Calu3 (cell line): Measurements from ENCODE around the gene C12orf42. TPM values are rescaled to one million over a fixed set of nuclear protein-coding genes. Genes with fewer than 3 reads are reported as not detected.

Experiments used
- BruUV-seq: library from RNA; stranded (reverse); fragments of 400-500 nt; replicated peaks from 2 replicates; lab custom pipeline; 2021; lab: Mats Ljungman, UMichigan
- CTCF ChIA-PET: fragments of 300-600 bp; sonication (Branson Sonifier 250); formaldehyde crosslinking; loops from one replicate; lab custom pipeline; 2022; ENCODE audit warnings: antibody characterized with exemption; lab: Charles Lee
- DNase-seq: peaks from one replicate; pipeline ENCODE4 v3.0.0; 2022
- H3K27ac Mint-ChIP-seq: one replicate; pipeline ENCODE4 v1.8.0; 2022; ENCODE audit warnings: mixed read lengths; ENCODE audit not compliant: unreplicated experiment
- H3K27me3 Mint-ChIP-seq: one replicate; pipeline ENCODE4 v1.8.0; 2022; ENCODE audit warnings: mixed read lengths; ENCODE audit not compliant: unreplicated experiment
- H3K36me3 Mint-ChIP-seq: one replicate; pipeline ENCODE4 v1.8.0; 2022; ENCODE audit warnings: mild to moderate bottlenecking, moderate library complexity, mixed read lengths; ENCODE audit not compliant: insufficient read depth, unreplicated experiment
- H3K4me1 Mint-ChIP-seq: one replicate; pipeline ENCODE4 v1.8.0; 2022; ENCODE audit warnings: mild to moderate bottlenecking, low read depth, mixed read lengths; ENCODE audit not compliant: unreplicated experiment
- H3K4me3 Mint-ChIP-seq: one replicate; pipeline ENCODE4 v1.8.0; 2022; ENCODE audit warnings: mild to moderate bottlenecking, low read depth, moderate library complexity, mixed read lengths; ENCODE audit not compliant: unreplicated experiment
- H3K9me3 Mint-ChIP-seq: one replicate; pipeline ENCODE4 v1.8.0; 2022; ENCODE audit warnings: low read depth, mixed read lengths; ENCODE audit not compliant: unreplicated experiment
- intact Hi-C: fragments of 100-400 bp; cut with micrococcal nuclease; formaldehyde crosslinking; loops from one replicate; pipeline ENCODE4 v1.10.0; 2022; ENCODE audit not compliant: unreplicated experiment
- total RNA-seq: library from RNA; stranded (reverse); gene quantifications from 2 replicates; pipeline ENCODE4 v1.2.3, GENCODE V29; 2022
- TF ChIP-seq, protein P1 (sequence below): fragments of 200-600 bp; IDR thresholded peaks from one replicate; pipeline ENCODE4 v1.8.0; 2022; ENCODE audit warnings: antibody characterized with exemption; ENCODE audit not compliant: unreplicated experiment

C12orf42 gene
- total RNA-seq, 1 experiment from 2014 or later, result not detected

DNA sequence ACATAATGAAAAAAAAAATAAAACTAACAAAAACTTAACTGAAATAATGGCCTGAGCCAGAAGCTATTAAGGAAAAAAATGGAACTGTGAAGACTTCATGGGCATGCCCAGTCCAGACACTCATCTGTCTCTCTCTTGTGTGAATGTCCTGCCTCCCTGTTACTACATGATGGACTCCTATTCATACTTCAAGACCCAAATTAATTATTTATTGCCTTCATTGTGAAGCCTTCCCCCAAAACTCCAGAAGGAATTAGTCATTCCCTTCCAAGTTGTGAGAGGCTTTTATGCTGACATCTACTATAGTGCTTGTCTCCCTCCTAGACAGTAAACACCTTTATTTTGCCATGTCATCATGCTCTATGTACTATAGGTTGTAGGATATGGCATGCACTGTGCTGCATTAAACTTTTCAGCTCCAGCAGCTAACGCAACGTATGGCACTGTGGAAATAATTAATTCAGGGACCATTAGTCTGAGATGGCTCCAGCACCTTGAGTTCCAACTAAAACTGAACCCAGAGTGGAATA lies 25.0 kb upstream of the C12orf42 start:
- TF ChIP-seq, protein P1, sequence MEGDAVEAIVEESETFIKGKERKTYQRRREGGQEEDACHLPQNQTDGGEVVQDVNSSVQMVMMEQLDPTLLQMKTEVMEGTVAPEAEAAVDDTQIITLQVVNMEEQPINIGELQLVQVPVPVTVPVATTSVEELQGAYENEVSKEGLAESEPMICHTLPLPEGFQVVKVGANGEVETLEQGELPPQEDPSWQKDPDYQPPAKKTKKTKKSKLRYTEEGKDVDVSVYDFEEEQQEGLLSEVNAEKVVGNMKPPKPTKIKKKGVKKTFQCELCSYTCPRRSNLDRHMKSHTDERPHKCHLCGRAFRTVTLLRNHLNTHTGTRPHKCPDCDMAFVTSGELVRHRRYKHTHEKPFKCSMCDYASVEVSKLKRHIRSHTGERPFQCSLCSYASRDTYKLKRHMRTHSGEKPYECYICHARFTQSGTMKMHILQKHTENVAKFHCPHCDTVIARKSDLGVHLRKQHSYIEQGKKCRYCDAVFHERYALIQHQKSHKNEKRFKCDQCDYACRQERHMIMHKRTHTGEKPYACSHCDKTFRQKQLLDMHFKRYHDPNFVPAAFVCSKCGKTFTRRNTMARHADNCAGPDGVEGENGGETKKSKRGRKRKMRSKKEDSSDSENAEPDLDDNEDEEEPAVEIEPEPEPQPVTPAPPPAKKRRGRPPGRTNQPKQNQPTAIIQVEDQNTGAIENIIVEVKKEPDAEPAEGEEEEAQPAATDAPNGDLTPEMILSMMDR, result no peak
- no peaks in the 10 kb centered on the region for H3K9me3 Mint-ChIP-seq
- no peaks in the 10 kb centered on the region for H3K36me3 Mint-ChIP-seq
- intact Hi-C loops, result no loop called here
- no peak overlapping the region for H3K27ac Mint-ChIP-seq
- H3K4me3 Mint-ChIP-seq, result no peak overlapping the region
- peaks cover 37% of the 10 kb centered on the region for H3K27me3 Mint-ChIP-seq
- no TSS peak for BruUV-seq
- DNase-seq, result no peak
- H3K4me1 Mint-ChIP-seq, result no peaks in the 10 kb centered on the region
- CTCF ChIA-PET, result no interaction called here

DNA sequence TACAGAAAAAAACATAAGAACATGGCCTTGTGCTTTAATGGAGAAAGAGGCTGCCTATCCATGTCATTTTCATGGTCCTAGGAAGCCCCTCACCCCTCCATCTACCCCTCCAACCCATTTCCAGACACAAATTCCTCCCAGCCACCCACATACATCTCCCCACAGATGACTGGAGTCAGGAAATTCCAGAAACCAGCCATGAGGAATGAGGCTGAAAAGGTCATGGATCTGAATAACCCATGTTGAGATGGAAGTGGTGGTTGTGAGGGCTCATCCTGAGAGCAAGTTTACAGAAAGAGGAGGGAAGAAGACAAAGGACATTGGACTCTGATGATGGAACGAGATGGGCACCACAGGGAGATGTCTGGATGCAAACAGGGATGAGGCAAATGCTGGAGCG lies 23.9 kb upstream of the C12orf42 start:
- no peaks in the 10 kb centered on the region for H3K4me1 Mint-ChIP-seq
- intact Hi-C loops, result no loop called here
- BruUV-seq, result no TSS peak
- no peak overlapping the region for H3K27ac Mint-ChIP-seq
- TF ChIP-seq, protein P1, result no peak
- H3K9me3 Mint-ChIP-seq, result no peaks in the 10 kb centered on the region
- no peak overlapping the region for H3K4me3 Mint-ChIP-seq
- no peak for DNase-seq
- no peaks in the 10 kb centered on the region for H3K36me3 Mint-ChIP-seq
- CTCF ChIA-PET, result no interaction called here
- peaks cover 39% of the 10 kb centered on the region for H3K27me3 Mint-ChIP-seq

DNA sequence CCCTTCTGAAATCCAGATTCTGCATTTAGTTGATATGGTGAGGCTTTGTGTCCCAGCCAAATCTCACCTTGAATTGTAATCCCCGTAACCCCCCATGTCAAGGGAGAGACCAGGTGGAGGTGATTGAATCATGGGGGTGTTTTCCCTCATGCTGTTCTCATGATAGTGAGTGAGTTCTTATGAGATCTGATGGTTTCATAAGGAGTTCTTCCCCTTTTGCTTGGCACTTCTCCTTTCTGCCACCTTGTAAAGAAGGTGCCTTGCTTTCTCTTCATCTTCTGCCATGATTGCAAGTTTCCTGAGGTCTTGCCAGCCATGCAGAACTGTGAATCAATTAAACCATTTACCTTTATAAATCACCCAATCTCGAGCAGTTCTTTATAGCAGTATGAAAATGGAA lies 23.1 kb upstream of the C12orf42 start:
- no peak for DNase-seq
- BruUV-seq, result no TSS peak
- intact Hi-C loops, result no loop called here
- CTCF ChIA-PET, result no interaction called here
- no peak overlapping the region for H3K4me3 Mint-ChIP-seq
- H3K9me3 Mint-ChIP-seq, result no peaks in the 10 kb centered on the region
- H3K36me3 Mint-ChIP-seq, result no peaks in the 10 kb centered on the region
- H3K4me1 Mint-ChIP-seq, result no peaks in the 10 kb centered on the region
- H3K27ac Mint-ChIP-seq, result no peak overlapping the region
- peaks cover 40% of the 10 kb centered on the region for H3K27me3 Mint-ChIP-seq
- TF ChIP-seq, protein P1, result no peak

DNA sequence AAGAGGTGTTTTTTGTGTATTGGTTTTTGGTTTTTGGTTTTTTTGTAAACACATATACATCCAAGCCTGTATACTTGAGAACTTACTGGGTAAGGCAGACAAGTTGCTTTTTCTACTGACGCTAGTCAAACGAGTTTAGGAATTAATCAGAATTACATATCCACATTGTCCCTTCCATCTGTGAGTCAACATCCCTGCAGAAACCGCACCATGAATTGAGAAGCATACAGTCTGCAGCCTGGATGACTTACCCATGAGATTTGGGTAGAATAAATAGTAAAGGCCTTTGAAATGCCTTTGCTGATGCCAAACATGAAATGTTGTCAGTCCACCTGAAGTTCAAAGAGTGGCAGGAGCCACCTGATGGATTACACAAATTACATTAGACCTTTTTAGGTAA lies 21.4 kb upstream of the C12orf42 start:
- Mint-ChIP-seq H3K27ac (no peak overlapping the region), H3K36me3 (no peaks in the 10 kb centered on the region), H3K4me3 (no peak overlapping the region), H3K9me3 (no peaks in the 10 kb centered on the region), H3K27me3 (peaks cover 49% of the 10 kb centered on the region), H3K4me1 (no peaks in the 10 kb centered on the region)
- no peak for DNase-seq
- CTCF ChIA-PET, result no interaction called here
- intact Hi-C loops, result no loop called here
- TF ChIP-seq, protein P1, result no peak
- no TSS peak for BruUV-seq
